Fibroblast of skin of back (primary cell): ENCODE data around the gene FKRP. TPM values are rescaled to one million over a fixed set of nuclear protein-coding genes. Genes with fewer than 3 reads are reported as not detected.
A peak's percentile ranks its signal among the peaks of the same experiment; 100 is the strongest.
"Not testable (repeated sequence)": the region's sequence is repeated elsewhere in the genome, so short reads cannot be mapped to it uniquely, and the experiment has no call there.

Experiments
- DNase-seq: peaks from one replicate; pipeline ENCODE4 v3.0.0-alpha.2; 2013
- polyA plus RNA-seq, 2 experiments: library from polyadenylated mRNA; unstranded; fragments of 120-200 nt; gene quantifications; one replicate each; pipeline ENCODE4 v1.2.1, GENCODE V29; 2013; ENCODE audit not compliant: insufficient read length in 2 of 2

Gene FKRP
- 28.4 TPM for polyA plus RNA-seq (2013, experiment 1 of 2; ENCODE audit: insufficient read length)
- polyA plus RNA-seq (2013, experiment 2 of 2; ENCODE audit: insufficient read length), result 22.4 TPM

DNA sequence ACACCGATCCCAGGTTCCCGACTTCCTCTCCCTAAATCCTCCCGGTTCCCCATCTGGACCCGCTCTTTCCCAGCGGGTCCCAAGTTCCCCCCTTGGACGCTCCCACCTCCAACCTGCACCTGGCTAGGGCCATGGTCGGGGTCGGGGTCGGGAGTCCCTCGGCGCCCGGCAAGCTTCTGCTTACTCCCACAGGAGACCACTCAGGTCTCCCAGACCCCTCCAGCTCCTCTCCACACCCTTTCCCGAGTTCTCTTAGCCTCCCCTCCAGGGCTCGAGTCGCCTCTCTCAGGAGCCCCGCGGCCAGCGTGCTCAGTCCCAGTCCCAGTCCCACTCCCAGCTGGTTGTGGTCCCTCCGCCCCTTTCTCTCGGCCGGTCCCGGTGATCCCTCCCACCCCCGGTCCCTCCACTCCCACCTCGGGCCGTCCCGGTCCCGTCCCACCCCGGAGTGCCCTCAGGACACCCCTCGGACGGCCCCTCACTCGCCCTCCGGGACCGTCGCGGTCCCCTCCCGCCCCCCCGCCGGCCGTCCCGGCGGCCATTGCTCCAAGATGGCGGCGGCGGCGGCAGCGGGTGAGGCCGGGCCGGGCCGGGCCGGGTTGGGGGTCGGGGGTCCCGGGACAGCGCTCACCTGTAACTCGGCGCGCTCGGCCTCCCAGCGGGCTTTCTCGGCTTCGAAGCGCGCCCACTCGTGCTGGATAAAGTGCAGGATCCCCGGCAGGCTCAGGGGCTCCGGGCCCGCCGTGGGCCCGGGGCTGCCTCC is at the start of gene FKRP:
FKRP (plus strand) TSS at position 537 of the 760 bp plus-strand sequence. CDS start 9,394 bp downstream, outside the sequence.
- DNase-seq, result peak; percentile 11

DNA sequence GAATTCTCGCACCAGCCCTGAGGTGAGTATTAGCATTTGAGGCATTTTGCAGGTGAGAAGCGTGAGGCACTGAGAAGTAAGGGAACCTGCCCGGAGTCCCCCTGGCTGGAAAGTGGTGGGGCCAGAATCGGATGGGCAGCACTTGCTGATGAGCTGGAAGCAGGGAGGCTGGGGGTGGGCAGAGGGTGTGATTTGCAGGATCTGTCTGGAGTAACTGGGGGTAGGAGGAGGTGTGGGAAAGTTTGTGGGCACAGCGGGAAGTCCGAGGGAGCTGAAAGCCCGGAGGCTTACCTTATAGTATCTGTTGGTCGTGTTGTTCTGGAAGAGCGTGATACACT is 49.0 kb upstream of the FKRP start:
- DNase-seq, result no peak

DNA sequence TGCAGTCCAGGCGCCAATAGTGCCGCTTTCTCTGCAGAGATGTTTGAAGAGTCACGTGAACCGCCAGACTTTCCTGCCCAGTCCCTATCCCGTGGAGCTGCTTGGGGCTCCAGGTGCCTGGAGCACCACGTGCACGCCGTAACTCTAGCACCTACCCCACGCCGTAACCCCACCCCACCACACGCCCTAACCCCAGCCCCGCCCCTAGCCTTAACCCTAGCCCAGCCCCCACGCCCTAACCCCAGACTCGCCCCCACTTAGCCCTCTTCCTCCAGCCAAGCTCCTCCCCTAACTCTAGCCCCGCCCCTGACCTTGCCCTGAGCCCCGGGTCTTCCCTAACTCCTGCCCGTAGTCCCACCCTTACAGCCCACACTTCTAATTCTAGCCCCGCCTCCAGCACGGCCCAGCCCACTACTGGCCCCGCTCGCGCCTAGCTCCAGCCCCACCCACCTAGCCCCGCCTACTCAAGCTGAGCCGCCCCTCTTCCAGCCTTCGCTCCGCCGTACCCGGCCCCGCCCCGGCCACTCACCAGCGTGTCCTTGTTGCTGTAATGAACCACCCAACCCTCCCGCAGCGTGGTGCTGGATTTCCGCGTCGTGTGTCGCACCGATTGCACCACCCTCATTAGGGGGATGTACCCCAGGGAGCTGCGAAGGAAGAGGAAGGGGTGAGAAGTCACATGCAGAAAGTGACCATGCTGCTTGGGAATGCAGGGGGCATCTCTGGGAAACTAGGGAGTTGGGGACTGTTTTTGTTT is 48.5 kb upstream of the FKRP start:
- DNase-seq, result peak; percentile 79

- DNase-seq, result no peak
Observed at GRCh38 chr19:46698395-46699321, 47.2 kb upstream of the FKRP start.

DNA sequence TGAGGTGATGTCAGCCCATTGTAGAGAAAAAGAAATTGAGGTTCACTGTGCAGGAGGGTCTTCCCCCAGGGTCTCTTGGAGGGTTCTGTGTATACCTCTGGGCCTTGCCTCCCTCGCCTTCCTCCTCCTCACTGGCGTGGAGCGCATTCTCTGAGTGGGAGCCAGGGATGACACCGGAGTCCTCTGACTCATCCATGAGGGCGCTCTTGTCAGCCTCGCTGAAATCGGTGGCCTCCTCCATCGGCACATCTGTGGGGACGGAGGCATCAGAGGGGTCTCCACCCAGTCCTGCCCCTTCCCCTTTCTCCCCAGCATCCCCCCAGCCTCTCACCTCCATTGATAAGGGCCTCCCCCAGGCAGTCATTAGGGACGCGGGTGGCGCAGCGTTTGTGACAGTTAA is 45.2 kb upstream of the FKRP start:
- no peak for DNase-seq

DNA sequence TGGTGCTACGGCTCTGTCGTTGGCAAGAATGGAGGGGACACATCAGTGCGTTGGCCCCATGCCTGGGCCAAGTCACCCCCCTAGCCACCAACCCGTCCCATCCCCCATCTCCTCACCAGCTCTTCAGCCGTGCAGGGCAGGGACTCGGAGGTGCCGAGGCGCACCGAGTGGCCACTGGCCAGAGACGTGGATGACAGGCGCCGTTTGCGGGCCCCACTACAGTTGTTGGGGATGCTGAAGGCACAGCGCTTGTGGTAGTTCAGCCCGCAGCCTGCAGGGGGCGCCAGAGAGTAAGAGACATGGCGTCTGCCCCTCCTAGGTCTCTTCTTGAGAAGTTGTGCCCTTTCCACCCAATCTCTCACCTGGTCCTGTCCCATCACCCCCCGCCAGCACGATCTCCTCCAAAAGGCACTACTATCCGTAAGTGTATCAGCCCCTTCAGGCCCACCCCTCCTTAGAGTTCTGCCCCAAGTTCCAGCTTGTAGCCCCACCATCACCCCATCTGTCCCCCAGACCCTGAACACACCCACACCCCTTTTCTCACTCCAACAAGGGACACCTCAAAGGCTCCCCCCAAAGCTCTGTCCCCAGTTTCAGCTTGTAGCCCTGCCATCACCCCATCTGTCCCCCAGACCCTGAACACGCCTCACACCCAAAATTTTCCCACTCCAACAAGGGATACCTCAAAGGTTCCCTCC is 41.3 kb upstream of the FKRP start:
- DNase-seq, result peak; percentile 41

DNA sequence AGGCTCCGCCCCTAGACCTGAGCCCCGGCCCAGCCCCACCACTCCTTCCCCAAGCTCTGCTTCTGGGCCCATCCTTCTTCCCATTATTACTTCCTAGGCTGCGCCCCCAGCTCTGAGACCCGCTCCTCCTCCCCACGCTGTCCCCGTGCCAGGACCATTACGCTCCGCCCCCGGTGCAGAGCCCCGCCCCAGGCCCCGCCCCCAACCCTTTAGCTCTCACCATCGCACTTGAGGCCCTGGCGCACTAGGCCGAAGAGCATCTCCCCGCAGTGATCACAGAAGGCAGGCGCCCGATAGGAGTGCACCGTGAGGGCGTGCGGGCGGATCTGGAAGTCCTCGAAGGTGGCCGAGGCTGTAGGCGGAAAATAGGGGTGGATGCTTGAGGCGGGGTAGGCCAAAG is 35.2 kb upstream of the FKRP start:
- no peak for DNase-seq

DNA sequence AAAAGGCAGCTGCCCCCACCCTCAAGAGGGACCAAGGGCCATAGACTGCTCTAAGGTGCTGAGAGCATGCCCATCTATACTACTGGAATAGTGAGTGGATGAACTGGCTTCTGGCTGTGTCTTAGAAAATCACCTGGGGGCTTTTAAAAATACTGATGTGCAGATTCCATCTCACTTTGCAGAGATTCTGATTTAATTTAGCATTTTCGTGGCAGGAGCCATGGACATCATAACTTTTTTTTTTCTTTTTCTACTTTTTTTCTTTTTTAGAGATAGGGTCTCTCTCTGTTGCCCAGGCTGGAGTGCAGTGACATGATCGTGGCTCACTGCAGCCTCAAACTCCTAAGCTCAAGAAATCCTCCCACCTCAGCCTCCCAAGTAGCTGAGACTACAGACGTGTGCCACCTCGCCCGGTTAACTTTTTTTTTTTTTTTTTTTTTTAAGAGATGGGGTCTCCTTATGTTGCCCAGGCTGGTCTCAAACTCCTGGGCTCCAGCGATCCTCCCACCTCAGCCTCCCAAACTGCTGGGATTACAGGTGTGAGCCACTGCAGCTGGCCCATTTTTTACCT is 33.0 kb upstream of the FKRP start:
- DNase-seq, result not testable (repeated sequence)

GRCh38 chr19:46713781-46714443 is 31.9 kb upstream of the FKRP start:
- peak; percentile 70 for DNase-seq

DNA sequence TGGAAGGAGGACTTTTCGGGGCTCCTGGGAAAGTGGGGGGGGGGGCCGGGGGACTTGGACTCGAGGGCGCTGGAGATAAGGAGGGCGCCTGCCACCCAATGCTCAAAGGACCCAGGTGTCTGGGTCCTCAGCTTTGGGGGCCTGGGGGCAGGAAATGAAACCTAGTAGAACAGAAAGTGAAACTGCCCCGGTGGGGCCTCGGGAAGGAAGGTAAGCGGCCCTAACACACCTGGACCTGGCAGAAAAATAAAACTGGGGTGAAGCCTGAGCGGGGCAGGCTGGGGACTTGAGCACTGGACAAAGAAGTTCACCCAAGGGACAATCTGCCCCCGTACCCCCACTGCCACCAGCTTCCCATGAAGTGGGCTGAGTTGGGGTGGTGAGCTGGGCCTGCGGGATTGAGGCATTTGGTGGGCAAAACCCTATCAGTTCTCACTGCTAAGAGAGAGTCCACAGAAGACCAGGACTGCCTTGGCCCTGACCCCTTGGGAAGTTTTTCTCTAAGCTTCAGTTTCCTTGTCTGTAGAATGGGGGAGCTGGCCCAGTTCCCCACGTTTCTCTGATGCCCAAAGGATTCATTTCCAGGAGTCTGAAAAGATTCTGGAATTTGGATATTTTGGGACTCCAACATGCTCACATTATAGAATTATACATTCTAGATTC is 31.3 kb upstream of the FKRP start:
- no peak for DNase-seq

DNA sequence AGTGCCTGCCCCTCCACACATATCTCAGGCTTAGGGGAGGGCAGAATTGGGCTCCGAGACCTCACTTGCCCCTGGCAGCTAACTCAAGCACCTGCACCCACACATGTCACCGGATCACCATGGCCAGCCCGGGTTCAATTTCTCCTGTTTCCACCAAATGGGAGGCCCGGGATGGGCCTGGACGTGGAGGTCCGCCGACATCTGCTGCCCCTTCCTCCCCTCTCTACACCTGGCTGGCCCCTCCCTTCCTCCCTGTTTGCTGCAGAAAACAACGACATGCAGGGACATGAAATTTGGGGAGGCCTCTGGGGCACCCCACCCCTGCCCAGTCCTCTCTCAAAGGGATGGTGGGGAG is 30.3 kb upstream of the FKRP start:
- DNase-seq, result no peak

- DNase-seq, result no peak
Observed at GRCh38 chr19:46715975-46716671, 29.7 kb upstream of the FKRP start.

GRCh38 chr19:46716672-46717033 is 29.2 kb upstream of the FKRP start:
- no peak for DNase-seq

GRCh38 chr19:46717034-46717715 is 28.7 kb upstream of the FKRP start, which contains the start of gene PRKD2:
Gene PRKD2, minus strand, starts transcription at chr19:46717114. Its CDS starts 744 bp downstream, at chr19:46716370.
- peak; percentile 83 for DNase-seq

GRCh38 chr19:46717716-46718143 is 28.1 kb upstream of the FKRP start:
- DNase-seq, result no peak

DNA sequence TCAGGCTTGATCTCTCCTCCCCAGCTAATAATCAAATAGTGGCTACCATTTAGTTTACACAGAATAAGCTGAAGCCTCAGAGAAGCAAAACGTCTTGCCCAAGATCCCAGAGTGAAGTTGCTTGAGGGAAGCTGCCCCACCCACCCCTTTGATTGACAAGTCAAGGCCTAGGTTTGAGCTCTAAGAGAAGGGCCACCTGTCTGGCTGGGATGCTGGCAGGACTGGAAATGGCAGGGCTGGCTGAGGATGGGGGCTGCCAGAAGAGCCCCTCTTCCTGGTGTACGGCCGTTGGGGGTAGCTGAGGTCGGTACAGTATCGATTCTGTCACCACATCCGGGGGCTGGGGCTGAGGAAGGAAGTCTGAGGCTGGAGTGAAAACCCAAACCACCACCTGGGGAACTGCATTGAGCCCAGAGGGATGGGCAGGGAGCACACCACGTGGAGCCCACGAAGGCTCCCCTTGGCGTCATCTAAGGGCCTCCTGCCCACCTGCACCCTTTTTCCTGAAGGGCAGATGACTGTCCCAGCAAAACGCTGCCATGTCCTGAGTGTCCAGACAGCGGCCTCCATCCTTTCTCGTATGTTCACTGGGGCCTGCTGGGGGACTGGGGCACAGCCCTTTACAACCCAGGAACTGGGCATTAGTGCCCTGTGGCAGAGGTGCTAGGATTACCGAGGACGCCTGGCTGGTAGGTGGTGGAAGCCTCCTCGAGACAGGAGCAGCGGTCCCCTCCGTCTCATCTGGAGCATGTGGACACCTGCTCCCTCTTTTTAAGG is 27.5 kb upstream of the FKRP start:
- DNase-seq, result no peak

DNA sequence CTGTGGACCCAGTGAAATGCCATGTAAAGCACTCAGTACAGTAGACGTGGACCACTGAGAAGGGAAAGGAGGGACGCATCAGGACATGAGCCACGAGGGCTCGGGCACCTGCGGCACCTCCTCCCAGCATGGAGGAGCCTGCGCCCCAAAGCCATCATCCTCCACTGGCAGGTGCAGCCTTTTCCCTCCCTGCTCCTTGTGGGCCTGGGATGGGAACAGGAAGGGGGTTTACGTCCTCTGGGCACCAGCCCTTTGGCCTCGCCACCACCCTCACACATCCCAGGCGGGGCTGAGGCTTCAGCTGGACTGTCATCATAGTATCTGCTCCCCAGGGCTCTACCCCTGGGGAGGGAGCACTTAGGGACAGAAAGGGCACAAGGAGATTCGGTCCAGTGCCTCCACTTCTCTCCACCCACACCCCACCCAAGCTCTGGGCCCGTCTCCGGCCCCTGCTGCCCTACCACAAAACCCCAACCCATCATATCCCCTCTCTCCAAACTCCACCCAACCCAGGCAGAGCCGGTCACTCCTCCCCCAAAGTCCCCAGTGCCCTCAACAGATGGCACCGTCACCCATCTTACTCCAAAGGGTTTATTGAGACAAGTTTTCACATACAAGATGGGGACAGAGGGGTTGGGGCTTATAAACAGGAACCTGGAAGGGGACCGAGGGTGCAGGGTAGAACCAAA is 26.8 kb upstream of the FKRP start:
- no peak for DNase-seq
